ENCODE data around the gene LRRC45. TPM values are rescaled to one million over a fixed set of nuclear protein-coding genes. Genes with fewer than 3 reads are reported as not detected.

LRRC45 gene
- 17.3 TPM for total RNA-seq
- long read RNA-seq, transcript LRRC45-201 (17 exons, 2,701 nt) = major isoform, 25 of 77 reads
- long read RNA-seq, partial matches to known transcripts = 44 of 77 reads
- long read RNA-seq, other reads (novel, unspliced or antisense) = 8 of 77 reads

DNA sequence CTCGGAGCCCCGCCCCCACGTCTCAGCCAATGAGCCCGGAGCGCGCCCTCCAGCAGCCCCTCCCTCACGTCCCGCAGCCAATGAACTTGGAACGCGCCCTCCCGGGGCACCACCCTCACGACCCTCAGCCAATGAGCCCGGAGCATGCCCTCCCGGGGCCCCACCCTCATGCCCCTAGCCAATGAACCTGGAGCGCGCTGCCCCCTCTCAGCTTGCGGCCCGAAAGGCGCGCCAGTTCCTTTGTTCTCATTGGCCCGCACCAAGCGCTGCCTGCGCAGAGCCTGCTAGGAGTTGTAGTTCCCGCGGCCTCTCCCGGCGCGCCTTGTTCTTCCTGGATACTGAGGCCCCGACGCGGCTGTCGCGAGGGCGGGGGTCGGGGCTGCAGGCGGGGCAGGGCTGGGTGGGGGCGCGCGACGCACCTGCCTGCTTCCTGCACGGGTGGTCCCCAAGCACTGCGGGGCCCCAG, at the start of gene LRRC45:
LRRC45 (plus strand) TSS at position 325 of the 466 bp plus-strand sequence. CDS start 339 bp downstream, outside the sequence.
- Histone ChIP-seq H3K9me3 (no peaks in the 10 kb centered on the region), H3K27me3 (ENCODE audit: low read depth) (no peaks in the 10 kb centered on the region), H3K4me3 (peak within 1 kb of the TSS; percentile 97), H3K4me1 (peaks cover 48% of the 10 kb centered on the region), H3K36me3 (no peaks in the 10 kb centered on the region), H3K27ac (peak within 1 kb of the TSS; percentile 83)
- peak; percentile 100 for DNase-seq
- TF ChIP-seq, protein P1, sequence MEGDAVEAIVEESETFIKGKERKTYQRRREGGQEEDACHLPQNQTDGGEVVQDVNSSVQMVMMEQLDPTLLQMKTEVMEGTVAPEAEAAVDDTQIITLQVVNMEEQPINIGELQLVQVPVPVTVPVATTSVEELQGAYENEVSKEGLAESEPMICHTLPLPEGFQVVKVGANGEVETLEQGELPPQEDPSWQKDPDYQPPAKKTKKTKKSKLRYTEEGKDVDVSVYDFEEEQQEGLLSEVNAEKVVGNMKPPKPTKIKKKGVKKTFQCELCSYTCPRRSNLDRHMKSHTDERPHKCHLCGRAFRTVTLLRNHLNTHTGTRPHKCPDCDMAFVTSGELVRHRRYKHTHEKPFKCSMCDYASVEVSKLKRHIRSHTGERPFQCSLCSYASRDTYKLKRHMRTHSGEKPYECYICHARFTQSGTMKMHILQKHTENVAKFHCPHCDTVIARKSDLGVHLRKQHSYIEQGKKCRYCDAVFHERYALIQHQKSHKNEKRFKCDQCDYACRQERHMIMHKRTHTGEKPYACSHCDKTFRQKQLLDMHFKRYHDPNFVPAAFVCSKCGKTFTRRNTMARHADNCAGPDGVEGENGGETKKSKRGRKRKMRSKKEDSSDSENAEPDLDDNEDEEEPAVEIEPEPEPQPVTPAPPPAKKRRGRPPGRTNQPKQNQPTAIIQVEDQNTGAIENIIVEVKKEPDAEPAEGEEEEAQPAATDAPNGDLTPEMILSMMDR (IDR thresholded peaks at IDR 0.05) = no peak
- intact Hi-C loops (cut with DNase I) = no loop called here
- peak; percentile 96 to 97 for ATAC-seq

DNA sequence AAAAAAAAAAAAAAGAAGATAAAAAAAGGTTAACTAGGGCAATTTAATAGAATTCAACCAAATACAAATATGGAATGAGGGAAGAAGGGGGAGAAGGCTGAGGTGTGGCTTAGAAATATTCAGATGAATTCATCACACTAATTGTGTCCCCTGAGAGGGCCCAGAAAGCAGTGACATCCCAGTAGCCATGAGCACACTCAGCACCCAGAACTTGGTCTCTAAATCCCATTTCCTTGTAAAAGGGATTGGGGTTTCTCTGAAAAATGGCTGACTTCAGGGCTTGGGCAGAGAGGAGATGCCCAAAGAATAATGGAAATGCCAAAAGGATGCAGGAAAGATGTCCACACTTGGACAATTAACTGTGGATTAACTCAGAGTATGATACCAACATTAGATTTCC, 49.7 kb upstream of the LRRC45 start:
- no peaks in the 10 kb centered on the region for H3K9me3 ChIP-seq
- intact Hi-C loops (cut with DNase I) = no loop called here
- peaks cover 20% of the 10 kb centered on the region for H3K4me1 ChIP-seq
- TF ChIP-seq, protein P1 (IDR thresholded peaks at IDR 0.05) = no peak
- ATAC-seq (no peak), DNase-seq (no peak)
- no peaks in the 10 kb centered on the region for H3K36me3 ChIP-seq
- no peaks in the 10 kb centered on the region for H3K27me3 ChIP-seq (ENCODE audit: low read depth)
- H3K4me3 ChIP-seq = no peak overlapping the region
- H3K27ac ChIP-seq = no peak overlapping the region

DNA sequence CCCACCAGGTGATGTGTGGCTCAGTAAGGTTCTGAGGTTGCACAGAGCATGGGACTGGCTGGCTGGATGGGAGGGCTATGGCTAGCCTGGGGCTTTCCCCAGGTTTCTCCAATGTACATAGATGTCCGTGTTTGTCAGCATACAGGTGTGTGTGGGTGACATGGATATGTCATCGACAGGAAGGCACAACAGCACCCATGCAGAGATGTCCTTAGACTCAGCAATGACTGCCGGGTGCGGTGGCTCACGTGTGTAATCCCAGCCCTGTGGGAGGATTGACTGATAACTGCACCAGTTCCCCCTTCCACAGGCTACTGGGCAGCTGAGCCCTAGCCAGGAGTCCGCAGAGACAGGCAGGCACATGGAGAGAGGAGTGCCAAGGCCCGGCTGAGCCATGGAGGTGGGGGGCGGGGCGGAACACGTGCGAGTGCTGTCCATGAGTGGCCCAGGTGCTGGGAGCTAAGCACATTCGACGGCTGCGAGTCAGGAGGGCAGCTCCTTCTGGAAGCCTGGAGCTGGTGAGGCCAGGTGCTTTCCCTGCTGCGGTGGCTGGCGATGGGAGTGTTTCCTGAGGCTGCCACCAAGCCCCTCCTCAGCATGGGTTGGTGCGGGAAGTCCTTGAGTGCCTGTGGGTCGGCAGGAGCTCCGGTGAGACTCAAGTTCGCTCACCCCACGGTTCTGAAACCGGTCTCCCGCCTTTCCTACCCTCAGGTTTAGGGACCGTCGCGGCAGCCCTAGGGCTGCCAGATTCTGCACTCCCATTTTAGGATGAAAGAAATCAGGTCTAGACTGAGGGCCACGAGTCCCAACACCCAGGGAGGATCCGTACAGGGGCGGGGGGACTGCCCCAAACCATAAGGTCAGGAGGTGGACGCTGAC, 46.5 kb upstream of the LRRC45 start:
- DNase-seq (peak; percentile 76), ATAC-seq (peak; percentile 27 to 39)
- Histone ChIP-seq H3K4me3 (peak overlapping the region; percentile 82), H3K9me3 (no peaks in the 10 kb centered on the region), H3K4me1 (peaks cover 34% of the 10 kb centered on the region), H3K36me3 (peaks cover 12% of the 10 kb centered on the region), H3K27ac (peak overlapping the region; percentile 96), H3K27me3 (ENCODE audit: low read depth) (no peaks in the 10 kb centered on the region)
- intact Hi-C loops (cut with DNase I) = no loop called here
- TF ChIP-seq, protein P1 (IDR thresholded peaks at IDR 0.05) = no peak

DNA sequence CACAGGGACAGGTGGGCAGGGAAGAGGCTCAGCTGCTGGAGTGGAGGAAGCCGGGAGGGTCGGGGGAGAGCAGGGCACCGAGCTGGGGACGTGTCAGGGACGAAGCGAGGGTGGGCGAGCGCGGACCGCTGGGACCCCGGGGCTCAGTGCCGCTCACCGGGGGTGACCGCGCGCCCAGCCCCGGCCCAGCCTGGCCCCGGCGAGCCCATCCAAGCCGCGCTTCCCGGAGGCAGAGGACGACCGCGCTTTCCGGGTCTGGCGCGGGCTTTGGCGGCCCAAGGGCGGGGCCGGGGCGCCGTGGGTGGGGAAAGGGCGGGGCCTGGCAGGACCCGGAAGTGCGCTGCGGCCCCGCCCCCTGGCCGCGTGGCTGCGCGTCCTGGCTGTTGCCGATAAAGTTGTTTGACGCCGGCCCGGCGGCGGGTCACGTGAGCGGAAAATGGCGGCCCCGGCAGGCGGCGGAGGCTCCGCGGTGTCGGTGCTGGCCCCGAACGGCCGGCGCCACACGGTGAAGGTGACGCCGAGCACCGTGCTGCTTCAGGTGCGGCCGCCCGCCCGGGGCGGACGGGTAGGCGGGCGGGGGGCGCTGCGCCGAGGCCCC, 45.8 kb upstream of the LRRC45 start, which contains the start of gene ASPSCR1:
ASPSCR1 (plus strand) TSS at position 419 of the 598 bp plus-strand sequence; CDS start at position 437, 18 bp downstream.
- peak; percentile 94 for DNase-seq
- intact Hi-C loops (cut with DNase I) = no loop called here
- TF ChIP-seq, protein P1 (IDR thresholded peaks at IDR 0.05) = no peak
- H3K27me3 ChIP-seq (ENCODE audit: low read depth) = no peaks in the 10 kb centered on the region
- peaks cover 12% of the 10 kb centered on the region for H3K36me3 ChIP-seq
- H3K9me3 ChIP-seq = no peaks in the 10 kb centered on the region
- peak within 1 kb of the TSS; percentile 96 for H3K27ac ChIP-seq
- peak within 1 kb of the TSS; percentile 82 for H3K4me3 ChIP-seq
- peaks cover 34% of the 10 kb centered on the region for H3K4me1 ChIP-seq
- peak; percentile 97 for ATAC-seq

DNA sequence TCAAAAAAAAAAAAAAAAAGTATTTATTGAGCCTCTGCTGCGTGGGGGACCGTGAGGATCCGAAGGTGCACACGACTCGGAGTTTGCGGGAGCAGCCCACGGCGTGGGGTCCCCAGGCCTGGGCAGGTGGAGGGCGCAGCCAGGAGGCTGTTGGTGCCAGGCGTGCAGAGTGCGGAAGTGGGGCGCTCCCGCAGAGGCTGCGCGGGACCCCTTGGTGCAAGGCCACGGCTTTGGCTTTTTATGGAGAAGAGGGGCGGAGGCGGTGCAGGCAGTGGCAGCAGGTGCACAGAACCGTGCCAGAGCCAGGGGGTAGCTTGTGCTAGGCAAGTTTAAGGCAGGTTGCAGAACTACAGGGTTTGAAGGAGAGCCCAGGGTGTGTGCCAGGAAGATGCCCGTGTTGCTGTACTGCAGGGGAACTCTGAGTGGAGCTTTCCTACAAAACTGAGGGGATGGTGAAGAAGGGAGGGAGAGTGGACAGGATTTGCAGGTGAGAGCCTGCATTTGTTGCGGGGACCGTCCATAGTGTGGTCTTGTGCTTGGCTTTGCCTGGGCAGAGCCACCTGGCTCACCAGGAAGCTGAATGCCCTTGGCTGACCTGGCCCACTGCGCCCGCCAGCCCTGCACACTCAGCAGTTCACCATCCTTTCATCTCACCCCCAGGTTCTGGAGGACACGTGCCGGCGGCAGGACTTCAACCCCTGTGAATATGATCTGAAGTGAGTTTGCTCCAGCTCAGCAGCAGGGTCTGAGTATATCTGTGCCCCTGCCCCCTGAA, 44.4 kb upstream of the LRRC45 start:
- H3K4me3 ChIP-seq = peak overlapping the region; percentile 82
- H3K36me3 ChIP-seq = peaks cover 12% of the 10 kb centered on the region
- peaks cover 34% of the 10 kb centered on the region for H3K4me1 ChIP-seq
- peak; percentile 50 for DNase-seq
- no peaks in the 10 kb centered on the region for H3K9me3 ChIP-seq
- intact Hi-C loops (cut with DNase I) = no loop called here
- TF ChIP-seq, protein P1 (IDR thresholded peaks at IDR 0.05) = no peak
- H3K27me3 ChIP-seq (ENCODE audit: low read depth) = no peaks in the 10 kb centered on the region
- no peak overlapping the region for H3K27ac ChIP-seq
- ATAC-seq = no peak
